ENCODE results near the gene RING1. TPM values are rescaled to one million over a fixed set of nuclear protein-coding genes. Genes with fewer than 3 reads are reported as not detected.

Gene RING1
- polyA plus RNA-seq, 3 donors, result 23.7 to 42.5 (median 40.5) TPM

GRCh38 chr6:33189625-33190448 is 18.5 kb upstream of the RING1 start:
- H3K27ac ChIP-seq (ENCODE audit: low read depth, low read length), result no peak overlapping the region
- 57 to 61% (median 59%) methylated on average over 7 of the region's 7 CpGs for WGBS, 3 donors

DNA sequence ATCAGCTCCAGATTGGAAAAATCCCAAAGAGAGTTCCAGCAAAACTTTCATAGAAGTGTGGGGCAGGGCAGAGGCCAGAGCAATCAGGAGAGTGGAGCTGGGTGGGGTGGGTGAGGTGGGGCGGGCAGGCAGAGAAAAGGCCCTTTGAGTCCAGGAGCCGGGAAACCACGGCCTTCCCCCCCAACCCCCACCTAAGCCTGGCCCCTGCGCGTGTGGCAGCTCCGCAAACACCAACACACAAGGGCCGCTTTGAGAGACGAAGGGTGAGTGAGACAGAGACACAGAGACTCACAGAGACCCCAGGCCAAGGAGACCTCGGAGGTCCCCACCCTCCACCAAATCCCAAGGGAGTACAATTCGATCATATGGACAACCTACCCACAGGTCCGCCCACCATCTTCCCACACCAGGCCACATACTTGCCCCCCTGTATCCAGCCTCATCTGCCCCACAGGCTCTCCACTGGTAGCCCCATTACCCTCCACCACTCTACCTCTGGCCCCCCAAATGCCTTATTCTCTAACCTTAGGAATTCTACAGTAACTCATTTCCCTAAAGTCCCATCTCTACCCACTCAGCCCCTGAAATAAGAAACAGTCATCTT is 17.7 kb upstream of the RING1 start:
- no peak overlapping the region for H3K27ac ChIP-seq (ENCODE audit: low read depth, low read length)

DNA sequence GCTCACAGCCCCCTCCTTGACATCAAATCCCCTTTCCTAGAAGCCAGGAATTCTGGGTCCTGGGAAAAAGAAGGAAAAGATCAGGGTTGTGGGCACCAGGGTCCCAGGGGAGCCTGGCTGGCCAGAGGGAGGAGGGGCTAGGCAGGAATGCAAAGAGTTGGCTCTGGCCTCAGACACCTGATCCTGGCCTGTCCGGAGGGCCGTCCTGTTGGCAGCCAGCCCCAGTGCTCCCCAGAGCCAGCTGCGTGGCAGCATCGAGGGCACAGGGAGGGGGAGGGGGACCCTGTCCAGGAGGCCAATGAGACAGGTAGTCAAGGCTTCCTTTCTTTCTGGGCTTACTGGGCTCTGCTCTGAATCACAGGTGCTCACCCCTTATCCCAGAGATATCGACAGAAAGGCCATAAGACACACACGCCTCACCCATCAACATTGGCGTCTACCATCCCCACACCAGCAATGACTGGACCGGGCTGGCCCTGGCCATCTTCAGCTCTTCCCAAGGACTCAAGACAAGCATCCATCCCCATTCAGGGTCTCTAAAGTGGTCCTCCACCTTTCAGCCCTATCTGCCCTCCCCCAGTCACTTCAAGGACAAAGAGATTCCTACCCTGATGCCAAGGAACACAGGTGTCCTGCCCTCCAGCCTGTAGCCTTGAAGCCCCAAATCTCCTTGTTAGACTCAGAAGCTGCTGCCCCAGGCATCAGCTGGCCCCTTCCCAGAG is 16.8 kb upstream of the RING1 start:
- WGBS, 3 donors, result 32 to 53% (median 44%) methylated on average over 8 of the region's 8 CpGs
- H3K27ac ChIP-seq (ENCODE audit: low read depth, low read length), result no peak overlapping the region

More for the DNA sequence above, 17.7 kb upstream of the RING1 start:
- WGBS, 3 donors, result 77 to 87% (median 81%) methylated on average over 9 to 11 of the region's 11 CpGs

DNA sequence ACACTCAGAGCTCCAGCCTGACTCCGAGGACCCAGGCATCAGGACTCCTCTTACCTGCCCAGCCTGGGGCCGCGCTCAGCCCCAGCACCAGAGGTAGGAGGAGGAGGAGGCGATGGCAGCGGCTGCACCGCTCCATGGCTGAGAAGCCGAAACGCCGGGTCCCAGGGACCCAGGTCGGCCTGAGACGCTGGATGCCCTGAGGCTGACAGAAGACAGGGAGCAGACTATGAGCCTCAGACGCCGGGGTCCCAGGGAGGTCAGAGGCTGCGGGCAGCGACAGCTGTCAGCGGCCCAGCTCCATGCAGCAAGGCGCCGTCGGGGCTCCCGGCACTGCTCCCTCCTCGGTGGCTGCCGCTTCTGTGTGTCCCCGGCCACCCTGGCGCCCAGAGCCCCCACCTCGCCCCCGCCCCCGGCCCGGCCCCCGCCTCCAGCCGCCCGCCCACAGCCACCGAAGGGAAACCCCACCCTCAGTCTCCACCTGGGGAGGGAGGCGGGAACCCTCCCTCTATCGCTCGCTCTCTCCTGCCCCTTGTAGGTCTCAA is 16.1 kb upstream of the RING1 start, which contains the start of gene COL11A2:
Gene COL11A2 (minus strand): TSS at position 363 of the 542 bp plus-strand sequence. CDS start 227 bp downstream, at position 136.
- 12 to 21% (median 13%) methylated on average over 23 to 34 of the region's 35 CpGs for WGBS, 3 donors
- H3K27ac ChIP-seq (ENCODE audit: low read depth, low read length), result no peak within 1 kb of the TSS

DNA sequence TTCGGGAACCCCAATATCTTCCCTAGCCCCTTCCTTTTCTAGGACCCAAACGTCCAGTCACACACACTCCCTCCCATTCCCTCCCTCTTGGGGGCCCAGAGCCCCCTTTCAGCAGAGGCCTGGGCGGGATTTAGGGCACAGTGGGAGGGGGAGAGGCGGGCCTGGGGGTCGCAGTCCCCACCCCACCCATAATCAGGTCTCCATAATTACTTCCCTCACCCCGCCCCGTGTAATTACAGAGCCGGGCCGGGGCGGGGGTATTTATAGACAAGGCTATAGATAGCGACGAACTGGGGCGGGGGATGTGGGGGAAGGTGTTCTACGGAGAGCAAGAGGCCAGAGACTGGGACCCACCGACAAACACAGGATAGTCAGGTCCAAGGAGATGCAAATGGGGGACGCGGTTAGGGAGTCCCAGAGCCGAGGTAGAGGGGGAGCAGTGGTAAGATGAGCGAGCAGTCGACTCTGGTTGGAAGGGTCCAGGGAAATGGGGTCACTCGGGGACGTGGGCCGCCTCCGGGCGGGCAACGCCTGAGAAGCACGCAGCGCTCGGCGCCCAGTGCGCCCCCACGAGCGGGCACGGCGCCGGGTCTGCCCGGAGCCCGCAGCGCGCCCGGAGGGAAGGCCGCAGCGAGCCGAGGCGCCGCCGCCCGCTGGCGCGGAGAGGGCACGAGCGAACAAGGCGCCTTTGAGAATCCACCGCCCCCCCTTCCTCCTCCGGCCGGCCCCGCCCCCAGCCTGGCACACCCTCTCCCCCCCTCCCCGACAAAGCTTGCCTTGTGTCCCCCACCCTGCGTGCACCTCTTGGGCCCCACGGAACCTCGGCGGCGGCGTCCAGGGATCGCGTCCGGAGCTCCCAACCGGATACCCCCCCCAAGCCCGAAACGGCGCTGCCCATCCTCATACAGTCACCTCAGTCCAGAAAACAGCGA is 15.4 kb upstream of the RING1 start:
- H3K27ac ChIP-seq (ENCODE audit: low read depth, low read length), result no peak overlapping the region
- WGBS, 3 donors, result 2 to 3% (median 3%) methylated on average over 43 to 72 of the region's 72 CpGs

- WGBS, 3 donors, result 61 to 67% (median 66%) methylated on average over 6 of the region's 6 CpGs
- H3K27ac ChIP-seq (ENCODE audit: low read depth, low read length), result no peak overlapping the region
Measured at GRCh38 chr6:33193619-33194018, 14.7 kb upstream of the RING1 start.

- no peak overlapping the region for H3K27ac ChIP-seq (ENCODE audit: low read depth, low read length)
- WGBS, 3 donors, result 75 to 82% (median 81%) methylated on average over 8 of the region's 8 CpGs
Measured at GRCh38 chr6:33194431-33194979, 13.8 kb upstream of the RING1 start.

GRCh38 chr6:33195304-33196165 is 12.8 kb upstream of the RING1 start:
- no peak overlapping the region for H3K27ac ChIP-seq (ENCODE audit: low read depth, low read length)
- WGBS, 3 donors, result 74 to 86% (median 83%) methylated on average over 15 of the region's 15 CpGs

DNA sequence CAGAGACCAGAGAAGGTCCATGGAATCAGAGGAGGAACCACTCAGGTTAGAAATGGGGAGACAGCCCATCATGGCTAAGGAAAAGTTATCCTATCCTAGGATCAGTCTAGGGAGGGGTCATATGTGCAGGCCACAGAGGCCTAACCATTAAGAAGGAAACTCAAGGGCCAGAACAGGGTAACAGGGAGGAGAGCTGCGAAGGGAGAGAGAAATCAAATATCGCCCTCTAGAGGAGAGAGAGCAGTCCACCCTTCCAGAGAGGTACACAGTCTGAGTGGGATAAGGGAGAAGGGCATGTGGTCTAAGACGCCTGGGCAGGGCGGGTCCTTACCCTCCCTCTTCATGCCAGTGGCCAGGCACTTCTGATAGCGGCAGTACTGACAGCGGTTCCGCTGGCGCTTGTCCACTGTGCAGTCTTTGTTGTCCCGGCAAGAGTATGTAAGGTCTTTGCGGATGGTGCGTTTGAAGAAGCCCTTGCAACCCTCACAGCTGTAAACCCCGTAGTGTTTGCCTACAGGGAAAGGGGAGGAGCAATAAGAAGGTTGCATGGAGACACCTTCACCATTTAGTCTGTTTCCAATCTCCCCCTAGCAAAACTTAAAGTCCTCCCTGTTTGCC is 10.8 kb upstream of the RING1 start:
- H3K27ac ChIP-seq (ENCODE audit: low read depth, low read length), result no peak overlapping the region
- 25 to 45% (median 34%) methylated on average over 12 of the region's 12 CpGs for WGBS, 3 donors

- WGBS, 3 donors, result 50 to 79% (median 62%) methylated on average over 6 of the region's 6 CpGs
- no peak overlapping the region for H3K27ac ChIP-seq (ENCODE audit: low read depth, low read length)
Measured at GRCh38 chr6:33198159-33198852, 10.0 kb upstream of the RING1 start.

- no peak overlapping the region for H3K27ac ChIP-seq (ENCODE audit: low read depth, low read length)
- 23 to 44% (median 35%) methylated on average over 3 of the region's 3 CpGs for WGBS, 3 donors
Measured at GRCh38 chr6:33198853-33199436, 9.4 kb upstream of the RING1 start.

- 2 to 3% (median 3%) methylated on average over 11 to 26 of the region's 26 CpGs for WGBS, 3 donors
- H3K27ac ChIP-seq (ENCODE audit: low read depth, low read length), result peak overlapping the region; percentile 66
Measured at GRCh38 chr6:33199687-33200218, 8.5 kb upstream of the RING1 start.

- 0 to 1% (median 0%) methylated on average over 54 to 68 of the region's 68 CpGs for WGBS, 3 donors
- H3K27ac ChIP-seq (ENCODE audit: low read depth, low read length), result peak within 1 kb of the TSS; percentile 66
Measured at GRCh38 chr6:33200219-33201146, 7.8 kb upstream of the RING1 start, which contains the start of the genes RXRB and SLC39A7. RXRB (minus strand) TSS chr6:33200665; CDS start chr6:33200476, 189 bp downstream. SLC39A7 (plus strand) TSS chr6:33200867; CDS start chr6:33201246, 379 bp downstream.

- peak overlapping the region; percentile 59 for H3K27ac ChIP-seq (ENCODE audit: low read depth, low read length)
- 1 to 4% (median 2%) methylated on average over 13 to 14 of the region's 14 CpGs for WGBS, 3 donors
Measured at GRCh38 chr6:33201147-33201545, 7.2 kb upstream of the RING1 start.
